Testis (tissue), 3 donors: Measurements from ENCODE around the gene PCNT. TPM values are rescaled to one million over a fixed set of nuclear protein-coding genes. Genes with fewer than 3 reads are reported as not detected.

ENCODE experiments used
- DNase-seq: peaks from one replicate; pipeline ENCODE4 v3.0.0-alpha.2; 2019
- H3K27ac ChIP-seq, 2 donors: fragments of 200-600 bp; sonication (generic); one replicate each; pipeline ENCODE4 v1.5.1; 2019
- H3K27me3 ChIP-seq: fragments of 200-600 bp; sonication (generic); one replicate; pipeline ENCODE4 v1.5.1; 2019
- H3K36me3 ChIP-seq: fragments of 200-600 bp; sonication (generic); one replicate; pipeline ENCODE4 v1.5.1; 2017; ENCODE audit warnings: low read depth; ENCODE audit errors: missing control alignments
- H3K4me1 ChIP-seq: fragments of 200-600 bp; sonication (generic); one replicate; pipeline ENCODE4 v1.5.1; 2019
- H3K4me3 ChIP-seq, 2 donors: fragments of 200-600 bp; sonication (generic); one replicate each; pipeline ENCODE4 v1.5.1; 2017 to 2019
- H3K9me3 ChIP-seq: fragments of 200-600 bp; sonication (generic); one replicate; pipeline ENCODE4 v1.5.1; 2017
- POLR2A ChIP-seq: fragments of 450-650 bp; IDR thresholded peaks from one replicate; pipeline ENCODE4 v1.6.1; 2017; ENCODE audit warnings: antibody characterized with exemption, mild to moderate bottlenecking, moderate library complexity
- WGBS, 2 donors: methylation state at CpG; one replicate each; pipeline ENCODE4 v1.1.5; 2018; 5-methylcytosine and 5-hydroxymethylcytosine counted together
- intact Hi-C: fragments of 100-400 bp; cut with DNase I; formaldehyde crosslinking; loops from one replicate; pipeline ENCODE4 v1.15.1; 2023; ENCODE audit warnings: low total_unique reads
- polyA plus RNA-seq: library from polyadenylated mRNA; stranded (reverse); fragments of 350-450 nt; fragmentation: Illumina TruSeq; extraction: RNeasy Lipid Tissue Mini Kit (QIAGEN cat#74804); gene quantifications from one replicate; pipeline ENCODE4 v1.2.3, GENCODE V29; 2014; ENCODE audit warnings: low read depth, low replicate concordance; ENCODE audit not compliant: insufficient read depth
- total RNA-seq, 2 donors: library from RNA; depleted of rRNA; stranded (reverse); fragments of >200 nt; gene quantifications; one replicate each; pipeline ENCODE4 v1.2.3, GENCODE V29; 2016
- TF ChIP-seq, protein P1 (sequence below), 3 experiments: fragments of 450-650 bp in 2 of 3; fragments of 200-600 bp in 1 of 3; sonication (generic) in 1 of 3; IDR thresholded peaks; one replicate each; pipeline ENCODE4 v1.5.1; 2016 to 2019; ENCODE audit warnings: antibody characterized with exemption in 3 of 3, mild to moderate bottlenecking in 2 of 3, moderate library complexity in 1 of 3

Gene PCNT
- total and polyA plus RNA-seq, 3 donors from 2014 or later, result 44.7 to 169 (median 116) TPM

DNA sequence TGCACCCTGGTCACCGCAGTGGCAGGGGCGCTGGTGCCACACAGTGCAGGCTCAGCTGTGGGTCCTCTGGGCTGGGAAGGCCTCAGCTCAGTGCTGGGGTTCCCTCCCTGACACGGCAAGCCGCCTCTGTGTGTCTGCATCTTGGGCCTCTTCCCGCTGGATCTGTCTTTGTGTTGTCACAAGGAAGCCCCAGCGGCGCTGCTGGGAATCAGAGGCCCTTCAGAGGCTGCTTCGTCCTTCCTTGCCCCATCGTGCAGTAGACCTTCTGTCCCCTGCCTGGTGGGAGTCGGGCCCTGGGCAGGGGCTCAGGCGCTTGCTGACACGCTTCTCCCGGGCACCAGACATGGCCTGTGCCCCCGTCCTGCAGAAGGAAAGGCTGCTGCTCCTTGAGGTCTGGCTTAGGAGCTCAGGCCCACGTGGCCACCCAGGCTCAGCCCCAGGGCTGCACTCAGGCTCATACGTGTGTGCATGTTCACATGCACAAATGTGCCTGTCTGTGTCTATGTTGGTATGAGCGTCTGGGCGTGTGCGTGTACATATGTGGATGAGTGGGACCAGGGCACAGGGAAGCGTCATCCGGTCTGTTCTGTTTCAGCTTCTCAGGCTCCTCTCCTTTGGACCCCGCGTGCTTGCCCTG is 110.5 kb downstream of the PCNT start:
- H3K9me3 ChIP-seq, result no peaks in the 10 kb centered on the region
- intact Hi-C loops, result no loop called here
- TF ChIP-seq POLR2A, result no peak
- TF ChIP-seq, protein P1, sequence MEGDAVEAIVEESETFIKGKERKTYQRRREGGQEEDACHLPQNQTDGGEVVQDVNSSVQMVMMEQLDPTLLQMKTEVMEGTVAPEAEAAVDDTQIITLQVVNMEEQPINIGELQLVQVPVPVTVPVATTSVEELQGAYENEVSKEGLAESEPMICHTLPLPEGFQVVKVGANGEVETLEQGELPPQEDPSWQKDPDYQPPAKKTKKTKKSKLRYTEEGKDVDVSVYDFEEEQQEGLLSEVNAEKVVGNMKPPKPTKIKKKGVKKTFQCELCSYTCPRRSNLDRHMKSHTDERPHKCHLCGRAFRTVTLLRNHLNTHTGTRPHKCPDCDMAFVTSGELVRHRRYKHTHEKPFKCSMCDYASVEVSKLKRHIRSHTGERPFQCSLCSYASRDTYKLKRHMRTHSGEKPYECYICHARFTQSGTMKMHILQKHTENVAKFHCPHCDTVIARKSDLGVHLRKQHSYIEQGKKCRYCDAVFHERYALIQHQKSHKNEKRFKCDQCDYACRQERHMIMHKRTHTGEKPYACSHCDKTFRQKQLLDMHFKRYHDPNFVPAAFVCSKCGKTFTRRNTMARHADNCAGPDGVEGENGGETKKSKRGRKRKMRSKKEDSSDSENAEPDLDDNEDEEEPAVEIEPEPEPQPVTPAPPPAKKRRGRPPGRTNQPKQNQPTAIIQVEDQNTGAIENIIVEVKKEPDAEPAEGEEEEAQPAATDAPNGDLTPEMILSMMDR (IDR thresholded peaks at IDR 0.05), result no peak
- H3K36me3 ChIP-seq, result no peaks in the 10 kb centered on the region
- DNase-seq, result no peak
- no peaks in the 10 kb centered on the region for H3K27me3 ChIP-seq
- WGBS, 2 donors, result 94 to 95% methylated on average over 15 to 23 of the region's 23 CpGs
- no peak overlapping the region for H3K4me3 ChIP-seq
- no peaks in the 10 kb centered on the region for H3K4me1 ChIP-seq
- no peak overlapping the region for H3K27ac ChIP-seq

DNA sequence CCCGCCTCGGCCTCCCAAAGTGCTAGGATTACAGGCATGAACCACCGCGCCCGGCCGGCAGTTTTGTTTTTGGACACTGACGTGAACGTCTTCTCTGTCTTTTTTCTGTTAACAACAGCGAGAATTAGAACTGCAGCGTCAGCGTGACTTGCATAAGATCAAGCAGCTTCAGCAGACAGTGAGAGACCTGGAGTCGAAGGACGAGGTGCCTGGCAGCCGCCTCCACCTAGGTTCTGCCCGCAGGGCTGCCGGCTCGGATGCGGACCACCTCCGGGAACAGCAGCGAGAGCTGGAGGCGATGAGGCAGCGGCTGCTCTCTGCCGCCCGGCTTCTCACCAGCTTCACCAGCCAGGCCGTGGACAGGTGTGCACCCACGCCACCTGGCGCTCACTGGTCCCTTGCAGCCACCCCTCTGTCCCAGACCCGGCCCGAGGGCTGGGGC is 111.9 kb downstream of the PCNT start:
- no peak for TF ChIP-seq POLR2A
- Histone ChIP-seq H3K27ac (no peak overlapping the region), H3K4me3 (no peak overlapping the region), H3K36me3 (no peaks in the 10 kb centered on the region), H3K9me3 (no peaks in the 10 kb centered on the region), H3K27me3 (no peaks in the 10 kb centered on the region), H3K4me1 (no peaks in the 10 kb centered on the region)
- no peak for DNase-seq
- intact Hi-C loops, result no loop called here
- WGBS, 2 donors, result 97% methylated on average over 29 of the region's 29 CpGs

DNA sequence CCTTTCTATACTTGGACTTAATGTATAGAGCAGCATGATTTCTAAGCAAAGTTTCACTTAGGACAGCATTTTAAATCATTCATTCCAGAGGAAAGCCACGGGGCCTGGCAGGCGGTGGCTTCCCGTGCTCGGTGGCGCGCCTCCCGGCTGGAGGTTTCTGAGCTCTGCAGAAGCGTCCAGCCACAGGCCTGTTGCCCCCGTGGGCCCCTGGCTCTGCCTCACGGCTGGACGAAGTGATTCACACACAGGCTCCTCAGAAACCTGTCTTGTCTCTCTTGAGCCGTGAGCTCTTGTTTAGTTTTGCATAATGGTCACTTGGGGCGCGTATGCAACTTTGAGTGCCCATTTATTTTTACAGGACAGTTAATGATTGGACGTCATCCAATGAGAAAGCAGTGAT is 112.7 kb downstream of the PCNT start:
- no peaks in the 10 kb centered on the region for H3K4me1 ChIP-seq
- 82 to 85% methylated on average over 14 to 15 of the region's 15 CpGs for WGBS, 2 donors

DNA sequence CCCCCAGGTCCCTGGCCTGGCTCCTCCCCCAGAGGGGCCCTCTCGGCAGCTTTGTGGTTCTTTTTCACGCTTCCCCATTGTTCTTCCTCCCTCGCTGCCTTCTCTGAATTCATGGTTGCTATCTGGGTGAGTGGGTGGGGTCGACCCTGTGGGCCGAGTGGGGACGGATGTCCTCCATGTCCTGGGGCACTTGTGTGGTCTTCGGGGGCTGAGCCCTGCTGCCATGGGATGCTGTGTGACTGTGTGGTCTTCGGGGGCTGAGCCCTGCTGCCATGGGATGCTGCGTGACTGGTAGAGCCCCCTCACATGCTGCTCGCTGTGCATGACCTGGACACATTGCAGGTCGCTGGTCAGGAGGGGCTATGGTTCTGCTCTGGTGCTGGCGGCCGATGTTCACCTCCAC is 113.1 kb downstream of the PCNT start:
- H3K4me1 ChIP-seq, result no peaks in the 10 kb centered on the region
- no peaks in the 10 kb centered on the region for H3K27me3 ChIP-seq
- DNase-seq, result no peak
- H3K9me3 ChIP-seq, result no peaks in the 10 kb centered on the region
- WGBS, 2 donors, result 77 to 84% methylated on average over 13 of the region's 13 CpGs
- H3K4me3 ChIP-seq, result no peak overlapping the region
- no peak overlapping the region for H3K27ac ChIP-seq
- TF ChIP-seq POLR2A, result no peak
- TF ChIP-seq, protein P1 (IDR thresholded peaks at IDR 0.05), result no peak
- H3K36me3 ChIP-seq, result no peaks in the 10 kb centered on the region
- intact Hi-C loops, result no loop called here

More for the DNA sequence above, 112.7 kb downstream of the PCNT start:
- Histone ChIP-seq H3K27ac (no peak overlapping the region), H3K9me3 (no peaks in the 10 kb centered on the region), H3K27me3 (no peaks in the 10 kb centered on the region), H3K4me3 (no peak overlapping the region), H3K36me3 (no peaks in the 10 kb centered on the region)
- intact Hi-C loops, result no loop called here
- TF ChIP-seq, protein P1 (IDR thresholded peaks at IDR 0.05), result no peak
- no peak for TF ChIP-seq POLR2A
- DNase-seq, result no peak

DNA sequence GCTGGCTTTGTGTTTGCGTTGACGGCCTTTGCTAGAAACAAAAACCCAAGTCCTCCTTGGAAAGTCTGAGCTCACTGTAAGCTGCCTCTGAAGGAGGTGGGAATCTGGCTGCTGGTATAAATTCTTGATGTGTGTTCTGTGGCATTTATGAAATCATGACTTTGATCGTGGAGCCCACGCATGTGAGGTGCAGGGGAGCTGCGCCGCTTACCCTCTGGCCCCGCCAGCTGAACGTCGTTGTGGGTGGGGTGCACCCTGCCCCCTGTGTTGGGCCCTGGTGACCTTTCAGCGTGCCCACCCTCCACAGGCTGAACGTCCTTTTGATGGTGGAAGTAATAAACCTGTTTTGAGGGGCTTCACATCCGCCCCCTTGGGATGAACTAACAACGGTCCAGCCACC is 113.6 kb downstream of the PCNT start:
- H3K9me3 ChIP-seq, result no peaks in the 10 kb centered on the region
- no peak for DNase-seq
- intact Hi-C loops, result no loop called here
- H3K36me3 ChIP-seq, result no peaks in the 10 kb centered on the region
- no peak for TF ChIP-seq POLR2A
- TF ChIP-seq, protein P1 (IDR thresholded peaks at IDR 0.05), result no peak
- no peaks in the 10 kb centered on the region for H3K4me1 ChIP-seq
- WGBS, 2 donors, result 83 to 91% methylated on average over 11 to 13 of the region's 13 CpGs
- no peaks in the 10 kb centered on the region for H3K27me3 ChIP-seq
- H3K4me3 ChIP-seq, result no peak overlapping the region
- H3K27ac ChIP-seq, result no peak overlapping the region
